ENCODE results near the gene OR51B5. TPM values are rescaled to one million over a fixed set of nuclear protein-coding genes. Genes with fewer than 3 reads are reported as not detected.

The OR51B5 gene, protein sequence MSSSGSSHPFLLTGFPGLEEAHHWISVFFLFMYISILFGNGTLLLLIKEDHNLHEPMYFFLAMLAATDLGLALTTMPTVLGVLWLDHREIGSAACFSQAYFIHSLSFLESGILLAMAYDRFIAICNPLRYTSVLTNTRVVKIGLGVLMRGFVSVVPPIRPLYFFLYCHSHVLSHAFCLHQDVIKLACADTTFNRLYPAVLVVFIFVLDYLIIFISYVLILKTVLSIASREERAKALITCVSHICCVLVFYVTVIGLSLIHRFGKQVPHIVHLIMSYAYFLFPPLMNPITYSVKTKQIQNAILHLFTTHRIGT
- 0.32 and 0.43 TPM in 2 replicates for total RNA-seq

DNA sequence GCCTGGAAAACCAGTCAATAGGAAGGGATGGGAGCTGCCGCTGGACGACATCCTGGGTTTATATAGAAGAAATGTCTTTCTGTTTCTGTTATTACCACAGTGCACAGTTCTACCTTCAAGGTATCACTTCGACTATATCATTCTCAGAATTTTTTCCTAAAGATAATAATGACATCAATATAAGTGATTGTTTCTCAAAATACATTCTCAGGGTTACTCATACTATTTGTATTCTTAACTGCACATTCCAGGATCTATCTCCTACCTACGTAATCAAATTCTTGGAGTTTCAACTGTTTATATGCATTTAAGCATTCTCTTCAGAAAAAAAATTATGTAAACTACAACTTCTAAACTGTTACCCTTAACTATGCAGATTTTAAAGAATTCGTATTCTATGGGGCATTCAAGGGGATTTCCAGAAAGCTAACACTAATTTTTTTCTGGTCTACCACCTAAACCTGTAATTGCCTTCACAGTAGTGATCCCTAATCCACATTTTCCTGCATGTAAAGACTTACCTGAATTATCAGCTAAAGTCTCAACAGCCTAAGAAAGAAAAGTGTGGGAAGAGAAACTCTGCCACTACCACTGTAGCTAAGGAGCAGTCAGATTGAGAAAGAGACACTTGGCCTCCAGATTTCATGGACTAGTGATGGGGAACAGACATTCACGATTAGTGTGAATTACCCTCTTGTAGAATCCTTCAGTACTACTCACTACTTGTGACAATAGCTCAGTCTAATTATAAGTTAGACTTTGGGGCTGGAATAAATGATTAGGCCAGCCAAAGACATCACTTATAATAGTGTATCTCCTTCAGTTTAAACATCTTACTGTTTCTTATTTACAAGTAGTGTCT is at the start of gene OR51B5:
Gene OR51B5 (minus strand): TSS at position 51 of the 862 bp plus-strand sequence. CDS start 0 bp downstream, at position 51.
- DNase-seq (ENCODE audit: low read depth): no peak
- TF ChIP-seq, protein P1, sequence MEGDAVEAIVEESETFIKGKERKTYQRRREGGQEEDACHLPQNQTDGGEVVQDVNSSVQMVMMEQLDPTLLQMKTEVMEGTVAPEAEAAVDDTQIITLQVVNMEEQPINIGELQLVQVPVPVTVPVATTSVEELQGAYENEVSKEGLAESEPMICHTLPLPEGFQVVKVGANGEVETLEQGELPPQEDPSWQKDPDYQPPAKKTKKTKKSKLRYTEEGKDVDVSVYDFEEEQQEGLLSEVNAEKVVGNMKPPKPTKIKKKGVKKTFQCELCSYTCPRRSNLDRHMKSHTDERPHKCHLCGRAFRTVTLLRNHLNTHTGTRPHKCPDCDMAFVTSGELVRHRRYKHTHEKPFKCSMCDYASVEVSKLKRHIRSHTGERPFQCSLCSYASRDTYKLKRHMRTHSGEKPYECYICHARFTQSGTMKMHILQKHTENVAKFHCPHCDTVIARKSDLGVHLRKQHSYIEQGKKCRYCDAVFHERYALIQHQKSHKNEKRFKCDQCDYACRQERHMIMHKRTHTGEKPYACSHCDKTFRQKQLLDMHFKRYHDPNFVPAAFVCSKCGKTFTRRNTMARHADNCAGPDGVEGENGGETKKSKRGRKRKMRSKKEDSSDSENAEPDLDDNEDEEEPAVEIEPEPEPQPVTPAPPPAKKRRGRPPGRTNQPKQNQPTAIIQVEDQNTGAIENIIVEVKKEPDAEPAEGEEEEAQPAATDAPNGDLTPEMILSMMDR (IDR thresholded peaks at IDR 0.05; ENCODE audit: insufficient read depth, low read depth, low read length): no peak

DNA sequence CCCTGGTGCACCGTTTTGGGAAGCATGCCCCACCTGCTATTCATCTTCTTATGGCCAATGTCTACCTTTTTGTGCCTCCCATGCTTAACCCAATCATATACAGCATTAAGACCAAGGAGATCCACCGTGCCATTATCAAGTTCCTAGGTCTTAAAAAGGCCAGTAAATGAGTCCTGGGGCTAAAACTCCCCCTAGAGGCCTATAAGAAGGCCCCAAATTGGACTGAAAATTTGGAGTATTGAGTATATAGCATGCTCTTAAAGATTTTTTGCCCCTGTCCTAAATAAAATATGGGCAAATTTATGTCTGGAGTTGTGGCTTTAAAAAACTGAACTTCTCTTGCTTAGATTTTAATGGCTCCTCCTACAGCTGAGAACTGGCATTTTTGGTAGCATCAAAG is 46.9 kb upstream of the OR51B5 start:
- no peak for DNase-seq (ENCODE audit: low read depth)
- TF ChIP-seq, protein P1 (IDR thresholded peaks at IDR 0.05; ENCODE audit: insufficient read depth, low read depth, low read length): peak; percentile 4
- no peak overlapping the region for H3K4me3 ChIP-seq (ENCODE audit: low read depth, low read length)

More for the DNA sequence above, at the start of gene OR51B5:
- H3K4me3 ChIP-seq (ENCODE audit: low read depth, low read length): no peak within 1 kb of the TSS

DNA sequence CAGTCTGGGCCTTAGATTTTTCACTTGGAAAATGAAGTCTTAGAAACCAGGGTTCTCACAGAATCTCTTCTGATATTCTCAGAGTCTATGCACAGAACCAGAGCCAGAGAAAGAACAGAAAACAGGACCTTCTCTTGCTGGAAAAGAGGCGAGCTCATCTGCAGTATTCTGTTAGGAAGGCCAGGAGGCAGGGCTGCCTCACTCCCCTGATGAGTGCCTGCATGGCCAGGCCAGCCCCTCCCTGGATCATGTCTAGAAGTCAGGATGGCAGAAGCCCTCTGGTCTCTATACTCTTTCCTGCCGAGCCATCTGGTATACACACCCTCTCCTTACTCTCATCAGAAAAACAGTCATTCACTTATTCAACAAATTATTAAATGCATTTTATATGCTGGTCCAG is 41.0 kb upstream of the OR51B5 start:
- H3K4me3 ChIP-seq (ENCODE audit: low read depth, low read length): no peak overlapping the region
- TF ChIP-seq, protein P1 (IDR thresholded peaks at IDR 0.05; ENCODE audit: insufficient read depth, low read depth, low read length): no peak
- DNase-seq (ENCODE audit: low read depth): no peak

DNA sequence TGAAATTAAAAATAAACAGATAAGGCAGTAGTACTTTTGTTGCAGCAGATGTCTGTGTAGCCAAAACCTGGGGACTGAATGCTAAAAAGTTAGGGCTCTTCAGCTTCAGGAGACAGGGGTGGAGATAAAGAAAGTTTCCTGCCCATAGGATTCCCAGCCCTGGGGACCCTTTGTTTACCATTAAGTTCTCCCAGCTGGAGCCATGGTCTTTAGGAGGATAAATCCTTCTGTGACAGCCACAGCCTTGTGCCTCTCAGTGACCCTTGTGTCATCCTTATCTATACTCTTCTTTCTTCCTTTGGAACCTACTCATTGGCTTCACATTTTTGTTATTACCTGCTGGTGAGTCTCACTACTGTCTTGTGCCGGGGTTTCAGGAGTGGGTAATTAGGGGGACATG is 40.3 kb upstream of the OR51B5 start, which contains the start of gene OR51M1:
Gene OR51M1 (plus strand): TSS at position 237 of the 400 bp plus-strand sequence. CDS start 5,587 bp downstream, outside the sequence.
- no peak within 1 kb of the TSS for H3K4me3 ChIP-seq (ENCODE audit: low read depth, low read length)
- no peak for DNase-seq (ENCODE audit: low read depth)
- TF ChIP-seq, protein P1 (IDR thresholded peaks at IDR 0.05; ENCODE audit: insufficient read depth, low read depth, low read length): no peak

DNA sequence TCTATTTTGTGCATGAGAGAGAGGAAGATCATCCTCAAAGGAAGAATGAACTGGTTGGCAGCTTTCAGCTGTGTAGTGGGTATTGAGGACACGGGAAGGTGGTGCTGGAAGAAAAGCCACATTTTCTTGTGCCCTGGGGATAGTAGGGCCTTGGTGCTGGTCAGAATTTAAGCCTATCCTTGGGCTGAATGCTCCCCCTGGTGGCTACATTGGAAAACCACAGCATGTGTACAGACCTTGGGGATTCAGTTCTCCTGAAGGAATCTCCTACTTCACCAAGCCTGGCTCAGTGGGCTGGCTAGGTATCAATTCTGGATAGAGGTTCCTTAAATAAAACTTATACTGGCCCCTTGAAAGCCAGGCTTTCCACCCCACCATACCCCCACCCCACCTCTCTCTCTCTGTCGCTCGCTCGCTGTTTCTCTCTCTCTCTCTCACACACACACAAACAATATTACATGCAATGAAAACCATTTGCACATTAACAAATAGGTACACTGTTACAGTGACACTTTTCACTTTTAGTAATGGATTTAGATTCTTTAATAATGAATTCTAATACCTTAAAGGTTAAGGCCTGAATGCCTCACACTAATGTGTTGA is 37.5 kb upstream of the OR51B5 start:
- no peak overlapping the region for H3K4me3 ChIP-seq (ENCODE audit: low read depth, low read length)
- DNase-seq (ENCODE audit: low read depth): peak; percentile 71
- TF ChIP-seq, protein P1 (IDR thresholded peaks at IDR 0.05; ENCODE audit: insufficient read depth, low read depth, low read length): peak; percentile 88

DNA sequence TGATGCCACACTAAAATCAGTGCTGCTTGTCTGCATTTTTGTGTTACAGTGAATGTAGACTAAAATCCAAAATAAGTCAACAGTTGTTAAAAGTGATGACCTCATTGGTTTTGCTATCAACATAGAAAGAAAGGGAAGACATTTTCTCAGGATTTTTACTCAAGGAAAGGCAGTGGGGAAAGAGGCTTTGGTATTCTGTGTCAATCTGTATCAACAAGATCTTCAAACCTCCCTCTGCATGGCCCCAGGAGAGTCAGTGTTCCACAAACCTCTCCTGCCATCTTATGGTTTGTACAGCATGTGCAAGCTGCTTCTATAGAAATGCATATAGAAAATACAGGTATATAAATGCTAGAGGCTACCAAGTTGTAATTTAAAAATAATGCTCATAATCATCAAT is 26.5 kb upstream of the OR51B5 start:
- TF ChIP-seq, protein P1 (IDR thresholded peaks at IDR 0.05; ENCODE audit: insufficient read depth, low read depth, low read length): peak; percentile 66
- DNase-seq (ENCODE audit: low read depth): peak; percentile 65
- no peak overlapping the region for H3K4me3 ChIP-seq (ENCODE audit: low read depth, low read length)
